Measurements from ENCODE around the gene TSPAN4. TPM values are rescaled to one million over a fixed set of nuclear protein-coding genes. Genes with fewer than 3 reads are reported as not detected.

The TSPAN4 gene
- total RNA-seq, 2 experiments from 2014 or later, result 5.0 to 6.3 TPM

DNA sequence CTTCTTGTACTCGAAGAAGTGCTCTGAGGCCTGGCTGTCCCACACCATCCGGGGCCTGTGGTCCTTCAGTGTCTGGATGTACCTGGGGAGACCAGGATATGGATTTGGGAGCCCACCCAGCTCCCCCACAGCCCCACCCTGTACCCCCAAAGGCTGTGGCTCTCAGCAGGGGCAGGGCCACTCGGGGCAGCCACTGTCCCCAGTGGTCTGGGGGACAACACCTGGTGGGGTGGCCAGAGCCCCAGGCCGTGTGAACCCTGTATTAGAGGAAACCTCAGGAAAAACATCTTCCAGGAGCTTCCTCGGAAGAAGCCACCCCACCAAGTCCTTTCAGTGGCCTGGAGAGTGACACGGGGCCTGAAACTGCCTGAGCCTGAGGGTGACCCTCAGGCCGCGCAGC is 27.8 kb downstream of the TSPAN4 start:
- CTCF ChIA-PET, result no interaction called here
- intact Hi-C loops (cut with micrococcal nuclease), result no loop called here
- Mint-ChIP-seq H3K4me3 (no peak overlapping the region), H3K27ac (no peak overlapping the region), H3K9me3 (no peaks in the 10 kb centered on the region), H3K27me3 (ENCODE audit: low read depth) (no peaks in the 10 kb centered on the region), H3K36me3 (ENCODE audit: low read depth) (peaks cover 6% of the 10 kb centered on the region), H3K4me1 (ENCODE audit: low read depth) (no peaks in the 10 kb centered on the region)
- no peak for DNase-seq

DNA sequence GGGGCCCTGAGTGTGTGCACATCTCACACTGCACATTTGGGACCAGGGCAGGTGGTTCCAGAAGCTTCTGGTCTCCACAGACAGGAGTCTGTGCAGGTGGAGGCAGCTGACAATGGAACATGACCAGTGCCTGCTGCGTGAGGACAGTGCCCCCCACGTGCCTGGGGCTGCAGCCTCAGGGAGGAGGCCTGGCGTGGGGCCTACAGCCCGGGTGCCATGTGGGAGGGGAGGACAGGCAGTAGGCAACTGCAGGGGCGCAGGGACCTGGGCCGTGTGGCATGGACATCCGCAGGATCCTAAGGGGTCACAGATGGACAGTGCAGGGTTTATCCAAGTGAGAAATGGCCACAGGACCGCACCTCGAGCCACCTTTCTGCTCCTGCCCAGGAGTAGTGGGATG is 28.8 kb downstream of the TSPAN4 start:
- no peak overlapping the region for H3K27ac Mint-ChIP-seq
- CTCF ChIA-PET, result no interaction called here
- no peaks in the 10 kb centered on the region for H3K4me1 Mint-ChIP-seq (ENCODE audit: low read depth)
- no peaks in the 10 kb centered on the region for H3K27me3 Mint-ChIP-seq (ENCODE audit: low read depth)
- intact Hi-C loops (cut with micrococcal nuclease), result no loop called here
- DNase-seq, result no peak
- no peaks in the 10 kb centered on the region for H3K9me3 Mint-ChIP-seq
- no peak overlapping the region for H3K4me3 Mint-ChIP-seq
- peaks cover 10% of the 10 kb centered on the region for H3K36me3 Mint-ChIP-seq (ENCODE audit: low read depth)

DNA sequence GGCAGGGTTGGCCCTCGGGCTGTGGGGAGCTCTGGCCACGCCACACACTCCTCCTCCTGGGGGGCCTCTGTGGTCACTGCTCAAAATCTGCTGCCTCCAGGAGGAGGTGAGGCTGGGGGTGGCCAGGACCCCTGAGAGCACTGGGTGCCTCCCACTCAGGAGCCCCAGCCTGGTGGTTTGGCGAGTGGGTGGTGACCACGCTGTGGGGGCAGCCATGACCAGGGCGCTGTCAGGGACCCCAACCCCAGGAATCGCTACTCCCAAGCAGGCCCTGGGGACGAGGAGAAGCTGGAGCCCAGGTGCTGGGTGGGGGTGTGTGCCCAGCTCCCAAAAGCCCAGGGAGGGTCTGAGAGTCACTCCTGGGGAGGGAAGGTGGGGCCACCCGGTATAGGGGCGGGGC is 30.1 kb downstream of the TSPAN4 start:
- Mint-ChIP-seq H3K27ac (no peak overlapping the region), H3K36me3 (ENCODE audit: low read depth) (peaks cover 11% of the 10 kb centered on the region), H3K27me3 (ENCODE audit: low read depth) (no peaks in the 10 kb centered on the region), H3K4me3 (no peak overlapping the region), H3K9me3 (no peaks in the 10 kb centered on the region), H3K4me1 (ENCODE audit: low read depth) (no peaks in the 10 kb centered on the region)
- intact Hi-C loops (cut with micrococcal nuclease), result no loop called here
- DNase-seq, result no peak
- CTCF ChIA-PET, result no interaction called here

DNA sequence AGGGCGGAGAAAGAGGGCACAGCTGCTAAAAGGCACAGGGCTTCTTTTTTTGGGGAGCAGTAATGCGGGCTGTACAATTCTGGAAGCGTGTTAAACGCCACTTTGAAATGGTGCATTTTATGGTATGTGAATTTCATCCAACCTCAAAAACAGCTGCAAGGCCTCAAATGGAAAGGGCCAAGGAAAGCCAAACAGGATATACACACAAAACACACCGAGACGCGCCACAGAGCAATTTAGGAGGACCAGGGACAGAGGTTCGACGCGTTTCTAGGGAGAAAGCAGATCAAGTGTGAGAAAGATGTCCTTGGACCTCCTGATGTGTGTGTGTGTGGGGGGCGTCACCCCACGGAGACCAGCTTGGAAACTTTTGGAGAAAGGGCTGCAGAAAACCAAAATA is 31.1 kb downstream of the TSPAN4 start:
- Mint-ChIP-seq H3K4me1 (ENCODE audit: low read depth) (no peaks in the 10 kb centered on the region), H3K9me3 (no peaks in the 10 kb centered on the region), H3K36me3 (ENCODE audit: low read depth) (peaks cover 12% of the 10 kb centered on the region), H3K4me3 (no peak overlapping the region), H3K27ac (no peak overlapping the region), H3K27me3 (ENCODE audit: low read depth) (no peaks in the 10 kb centered on the region)
- CTCF ChIA-PET, result no interaction called here
- no peak for DNase-seq
- intact Hi-C loops (cut with micrococcal nuclease), result no loop called here

DNA sequence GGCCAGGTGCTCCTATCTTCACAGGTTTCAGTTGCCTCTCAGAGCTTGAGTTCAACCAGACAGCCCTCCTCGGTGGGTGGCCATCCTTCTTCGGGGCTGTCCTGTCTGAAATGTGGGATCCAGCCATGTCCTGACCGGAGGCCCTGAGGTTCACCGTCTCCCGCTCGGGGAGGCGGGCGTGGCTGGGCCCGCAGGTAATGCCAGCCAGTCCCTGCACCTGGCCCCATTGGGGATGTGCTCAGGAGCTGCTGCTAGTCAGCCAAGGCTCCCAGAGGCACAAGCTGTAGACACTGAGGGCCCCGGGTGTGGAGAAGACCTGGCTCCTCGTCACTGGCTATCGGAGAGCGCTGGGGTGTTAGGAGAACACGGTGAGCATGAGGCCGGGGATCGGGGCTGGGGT is 32.6 kb downstream of the TSPAN4 start:
- Mint-ChIP-seq H3K9me3 (no peaks in the 10 kb centered on the region), H3K4me3 (no peak overlapping the region), H3K4me1 (ENCODE audit: low read depth) (no peaks in the 10 kb centered on the region), H3K27ac (no peak overlapping the region), H3K27me3 (ENCODE audit: low read depth) (no peaks in the 10 kb centered on the region), H3K36me3 (ENCODE audit: low read depth) (peaks cover 15% of the 10 kb centered on the region)
- intact Hi-C loops (cut with micrococcal nuclease), result no loop called here
- CTCF ChIA-PET, result no interaction called here
- DNase-seq, result no peak

DNA sequence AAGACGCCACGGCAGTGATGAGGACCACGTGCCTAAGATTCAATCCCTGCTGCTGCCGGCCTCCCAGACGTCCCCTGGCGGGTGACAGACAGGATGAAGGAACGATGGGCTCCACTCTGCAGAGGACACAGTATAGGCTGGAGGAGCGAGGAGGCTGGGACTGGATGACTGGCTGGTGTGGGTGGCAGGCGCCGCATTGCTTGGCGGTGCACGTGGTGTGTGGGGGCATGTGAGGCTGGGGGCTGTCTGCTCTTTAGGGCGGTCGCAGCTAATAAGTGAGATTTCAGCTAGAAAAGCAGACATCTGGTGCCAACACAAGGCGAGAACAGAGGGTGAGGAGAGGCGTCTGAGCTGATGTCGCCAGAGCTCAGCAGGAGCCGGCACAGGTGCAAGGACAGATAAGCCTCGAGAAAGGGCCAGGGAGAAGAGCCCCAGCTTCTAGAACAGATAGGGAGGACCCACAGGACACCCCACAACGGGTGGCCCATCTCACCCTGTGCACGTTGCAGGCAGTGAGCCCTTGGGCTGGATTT is 33.2 kb downstream of the TSPAN4 start:
- Mint-ChIP-seq H3K36me3 (ENCODE audit: low read depth) (peaks cover 18% of the 10 kb centered on the region), H3K27me3 (ENCODE audit: low read depth) (no peaks in the 10 kb centered on the region), H3K4me1 (ENCODE audit: low read depth) (no peaks in the 10 kb centered on the region), H3K4me3 (no peak overlapping the region), H3K9me3 (no peaks in the 10 kb centered on the region), H3K27ac (no peak overlapping the region)
- CTCF ChIA-PET, result no interaction called here
- DNase-seq, result no peak
- intact Hi-C loops (cut with micrococcal nuclease), result no loop called here

DNA sequence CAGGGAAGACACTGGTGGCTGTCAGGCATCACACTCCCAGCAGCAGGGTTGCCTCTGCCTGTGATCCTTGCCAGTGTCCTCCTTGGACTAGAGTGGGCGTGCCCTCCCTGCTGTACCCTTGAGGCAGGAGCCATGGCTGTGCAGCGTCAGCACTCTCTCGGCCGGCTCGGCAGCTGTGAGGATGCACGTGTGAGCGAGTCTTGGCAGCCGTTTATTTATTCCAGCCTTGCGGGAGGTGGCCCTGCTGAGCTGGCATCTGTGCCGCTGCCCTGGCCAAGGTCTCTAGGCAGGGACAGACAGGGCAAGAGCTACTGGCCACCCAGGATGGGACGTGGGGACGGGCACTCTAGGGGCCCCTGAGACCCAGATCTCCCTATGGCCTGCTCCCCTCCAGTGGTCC is 33.9 kb downstream of the TSPAN4 start:
- Mint-ChIP-seq H3K27me3 (ENCODE audit: low read depth) (no peaks in the 10 kb centered on the region), H3K4me3 (no peak overlapping the region), H3K27ac (no peak overlapping the region), H3K36me3 (ENCODE audit: low read depth) (peaks cover 18% of the 10 kb centered on the region), H3K9me3 (no peaks in the 10 kb centered on the region), H3K4me1 (ENCODE audit: low read depth) (no peaks in the 10 kb centered on the region)
- no peak for DNase-seq
- intact Hi-C loops (cut with micrococcal nuclease), result no loop called here
- CTCF ChIA-PET, result no interaction called here

DNA sequence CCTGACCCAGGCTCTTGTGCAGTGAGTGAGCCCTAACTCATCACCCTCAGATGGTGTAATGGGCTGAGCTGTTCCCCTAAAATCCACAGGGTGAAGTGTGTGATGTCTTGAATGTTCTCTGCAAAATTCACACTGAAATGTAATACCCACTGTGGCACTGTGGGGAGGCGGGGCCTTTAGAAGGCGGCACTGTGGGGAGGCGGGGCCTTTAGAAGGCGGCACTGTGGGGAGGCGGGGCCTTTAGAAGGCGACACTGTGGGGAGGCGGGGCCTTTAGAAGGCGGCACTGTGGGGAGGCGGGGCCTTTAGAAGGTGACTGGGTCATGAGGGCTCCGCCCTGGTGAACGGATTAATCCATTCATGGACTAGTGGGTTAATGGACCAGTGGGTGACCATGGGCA is 34.9 kb downstream of the TSPAN4 start:
- CTCF ChIA-PET, result no interaction called here
- Mint-ChIP-seq H3K27ac (no peak overlapping the region), H3K9me3 (no peaks in the 10 kb centered on the region), H3K4me3 (no peak overlapping the region), H3K27me3 (ENCODE audit: low read depth) (no peaks in the 10 kb centered on the region), H3K4me1 (ENCODE audit: low read depth) (no peaks in the 10 kb centered on the region), H3K36me3 (ENCODE audit: low read depth) (peaks cover 22% of the 10 kb centered on the region)
- intact Hi-C loops (cut with micrococcal nuclease), result no loop called here
- DNase-seq, result no peak

DNA sequence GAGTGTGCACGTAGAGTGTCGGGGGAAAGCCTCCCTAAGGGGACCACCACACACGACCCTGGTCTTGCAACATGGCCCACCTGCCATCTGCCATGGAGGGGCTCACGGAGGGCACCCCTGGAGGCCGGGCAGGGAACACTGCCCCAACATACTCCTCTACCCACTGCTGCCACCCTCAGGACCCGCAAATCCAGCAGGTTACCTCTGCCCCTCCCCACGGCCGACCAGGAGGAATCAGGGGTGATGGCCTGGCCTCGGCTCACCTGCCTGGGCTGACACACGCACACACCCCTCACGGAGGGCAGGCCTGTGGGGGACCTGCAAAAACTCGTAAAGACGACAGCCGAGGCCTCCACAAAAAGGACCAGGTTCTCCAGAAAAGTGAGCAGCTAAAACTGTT is 37.8 kb downstream of the TSPAN4 start:
- intact Hi-C loops (cut with micrococcal nuclease), result no loop called here

DNA sequence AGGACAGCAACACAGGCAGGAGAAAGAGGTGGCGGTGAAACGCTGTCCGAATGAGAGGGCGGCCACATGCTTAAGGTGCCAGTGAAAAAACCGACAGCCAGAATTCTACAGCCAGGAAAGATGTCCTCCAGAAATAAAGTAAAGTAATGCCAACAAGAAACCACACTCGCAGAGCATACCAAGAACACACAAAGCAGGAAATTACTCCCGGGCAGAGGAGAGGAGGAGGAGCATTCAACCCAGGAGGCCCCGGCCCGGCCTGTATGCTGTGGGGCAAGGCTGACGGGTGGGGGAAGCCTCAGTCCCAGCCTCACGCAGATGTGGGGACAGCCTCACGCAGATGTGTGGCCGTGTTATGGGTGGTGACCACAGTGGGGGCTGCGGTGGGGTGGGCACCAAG is 39.9 kb downstream of the TSPAN4 start:
- DNase-seq, result no peak
- intact Hi-C loops (cut with micrococcal nuclease), result no loop called here
- no peaks in the 10 kb centered on the region for H3K9me3 Mint-ChIP-seq
- H3K4me1 Mint-ChIP-seq (ENCODE audit: low read depth), result no peaks in the 10 kb centered on the region
- H3K27me3 Mint-ChIP-seq (ENCODE audit: low read depth), result no peaks in the 10 kb centered on the region
- CTCF ChIA-PET, result no interaction called here
- H3K36me3 Mint-ChIP-seq (ENCODE audit: low read depth), result peaks cover 21% of the 10 kb centered on the region
- H3K4me3 Mint-ChIP-seq, result no peak overlapping the region
- H3K27ac Mint-ChIP-seq, result no peak overlapping the region

More for the DNA sequence above, 37.8 kb downstream of the TSPAN4 start:
- H3K9me3 Mint-ChIP-seq, result no peaks in the 10 kb centered on the region
- DNase-seq, result no peak
- no peaks in the 10 kb centered on the region for H3K27me3 Mint-ChIP-seq (ENCODE audit: low read depth)
- CTCF ChIA-PET, result no interaction called here
- no peak overlapping the region for H3K27ac Mint-ChIP-seq
- H3K4me1 Mint-ChIP-seq (ENCODE audit: low read depth), result no peaks in the 10 kb centered on the region
- H3K36me3 Mint-ChIP-seq (ENCODE audit: low read depth), result peaks cover 21% of the 10 kb centered on the region
- H3K4me3 Mint-ChIP-seq, result no peak overlapping the region

DNA sequence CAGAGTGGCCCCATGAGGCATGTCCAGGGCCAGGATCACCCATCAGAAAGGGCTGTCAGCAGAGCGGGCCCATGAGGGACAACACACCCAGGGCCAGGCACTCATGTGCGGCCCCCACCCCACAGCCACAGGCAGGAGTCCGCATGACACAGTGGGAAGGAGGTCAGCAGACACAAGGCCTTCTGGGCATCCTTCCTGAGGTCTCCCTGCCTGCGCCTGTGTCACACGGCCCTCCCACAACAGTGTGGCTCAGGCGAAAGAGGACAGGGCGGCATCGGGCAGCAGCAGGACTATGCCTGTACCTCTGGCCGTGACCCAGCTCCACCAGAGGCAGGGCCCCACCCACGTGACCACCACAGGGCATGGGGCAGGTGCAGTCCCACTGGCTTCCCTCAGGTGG is 40.9 kb downstream of the TSPAN4 start:
- Mint-ChIP-seq H3K36me3 (ENCODE audit: low read depth) (peaks cover 20% of the 10 kb centered on the region), H3K9me3 (no peaks in the 10 kb centered on the region), H3K27ac (no peak overlapping the region), H3K27me3 (ENCODE audit: low read depth) (no peaks in the 10 kb centered on the region), H3K4me3 (no peak overlapping the region), H3K4me1 (ENCODE audit: low read depth) (no peaks in the 10 kb centered on the region)
- intact Hi-C loops (cut with micrococcal nuclease), result no loop called here
- DNase-seq, result no peak
- CTCF ChIA-PET, result no interaction called here

DNA sequence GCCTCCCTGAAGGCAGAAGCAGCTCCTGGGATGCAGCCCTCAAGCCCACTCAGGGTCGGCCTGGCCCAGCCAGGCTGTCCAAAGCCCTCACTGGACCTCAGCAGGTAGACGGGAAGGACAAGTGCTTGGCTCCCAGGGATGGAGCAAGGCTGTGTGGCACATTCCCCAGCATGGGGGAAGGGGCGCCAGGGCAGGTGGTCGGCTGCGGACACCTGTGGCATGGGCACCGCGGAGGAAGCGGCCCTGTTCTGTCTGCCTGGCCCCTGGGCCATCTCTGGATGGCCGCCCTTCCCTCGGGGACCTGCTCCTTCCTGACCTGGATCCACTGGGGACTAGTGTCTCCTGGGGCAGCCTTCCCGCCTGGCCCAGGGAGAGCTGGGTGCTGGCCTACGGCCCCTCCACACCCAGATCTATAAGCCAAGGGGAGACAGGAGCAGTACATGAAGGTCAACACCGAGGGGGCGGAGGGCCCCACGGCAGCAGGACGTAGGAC is 42.0 kb downstream of the TSPAN4 start:
- Mint-ChIP-seq H3K4me3 (no peak overlapping the region), H3K27me3 (ENCODE audit: low read depth) (no peaks in the 10 kb centered on the region), H3K4me1 (ENCODE audit: low read depth) (no peaks in the 10 kb centered on the region), H3K9me3 (no peaks in the 10 kb centered on the region), H3K27ac (no peak overlapping the region), H3K36me3 (ENCODE audit: low read depth) (peaks cover 18% of the 10 kb centered on the region)
- CTCF ChIA-PET, result no interaction called here
- intact Hi-C loops (cut with micrococcal nuclease), result no loop called here
- no peak for DNase-seq

DNA sequence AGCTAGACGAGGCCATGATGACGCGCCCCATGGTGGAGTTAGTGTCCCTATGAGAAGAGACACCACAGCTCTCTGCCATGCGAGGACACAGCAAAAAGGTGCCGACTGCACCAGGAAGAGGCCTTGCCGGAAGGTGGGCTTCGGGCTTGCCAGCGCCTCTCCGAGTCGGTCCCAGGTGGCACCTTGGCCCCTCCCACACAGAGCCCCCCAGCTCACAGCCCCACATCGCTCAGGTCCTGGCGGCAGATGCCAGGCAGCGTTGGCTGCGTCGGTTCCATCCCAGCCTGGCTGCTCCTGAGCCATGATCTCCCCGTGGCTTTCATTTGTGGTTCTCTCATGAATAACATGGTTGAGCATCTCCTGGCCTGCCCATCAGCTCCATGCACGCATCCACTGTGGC is 43.9 kb downstream of the TSPAN4 start:
- no peak overlapping the region for H3K27ac Mint-ChIP-seq
- no peaks in the 10 kb centered on the region for H3K4me1 Mint-ChIP-seq (ENCODE audit: low read depth)
- H3K9me3 Mint-ChIP-seq, result no peaks in the 10 kb centered on the region
- intact Hi-C loops (cut with micrococcal nuclease), result no loop called here
- peaks cover 15% of the 10 kb centered on the region for H3K36me3 Mint-ChIP-seq (ENCODE audit: low read depth)
- no peak for DNase-seq
- no peak overlapping the region for H3K4me3 Mint-ChIP-seq
- CTCF ChIA-PET, result no interaction called here
- no peaks in the 10 kb centered on the region for H3K27me3 Mint-ChIP-seq (ENCODE audit: low read depth)

DNA sequence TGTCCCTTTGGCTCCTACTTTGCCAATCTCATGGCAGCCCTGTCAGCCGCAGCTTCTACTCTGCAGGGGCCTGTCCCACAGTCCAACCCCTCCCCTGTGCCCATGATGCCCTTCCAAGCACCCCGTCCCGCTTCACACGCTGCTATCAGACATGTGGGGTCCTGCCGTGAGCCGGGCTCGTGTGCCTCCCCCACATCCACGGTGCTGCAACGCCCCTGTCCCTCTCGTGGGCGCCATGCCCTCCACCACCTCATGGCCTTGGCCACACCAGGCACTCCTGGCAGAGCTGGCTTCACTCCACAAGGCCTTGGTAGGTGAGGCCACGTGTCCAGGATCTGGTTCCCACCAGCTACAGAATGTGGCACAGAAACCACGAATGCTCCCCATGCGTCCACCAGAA is 44.9 kb downstream of the TSPAN4 start:
- H3K36me3 Mint-ChIP-seq (ENCODE audit: low read depth), result peaks cover 10% of the 10 kb centered on the region
- H3K4me1 Mint-ChIP-seq (ENCODE audit: low read depth), result no peaks in the 10 kb centered on the region
- H3K27ac Mint-ChIP-seq, result no peak overlapping the region
- CTCF ChIA-PET, result no interaction called here
- DNase-seq, result no peak
- H3K27me3 Mint-ChIP-seq (ENCODE audit: low read depth), result no peaks in the 10 kb centered on the region
- H3K4me3 Mint-ChIP-seq, result no peak overlapping the region
- H3K9me3 Mint-ChIP-seq, result no peaks in the 10 kb centered on the region
- intact Hi-C loops (cut with micrococcal nuclease), result no loop called here
